HG02943 (cell line): ENCODE data around the gene PTX3.

Source experiments
- ATAC-seq: cut with Tn5 transposase; IDR thresholded peaks from one replicate; pipeline ENCODE4 v1.9.1; 2021; ENCODE audit warnings: mild to moderate bottlenecking, low read depth, moderate library complexity; ENCODE audit not compliant: unreplicated experiment

The PTX3 gene

DNA sequence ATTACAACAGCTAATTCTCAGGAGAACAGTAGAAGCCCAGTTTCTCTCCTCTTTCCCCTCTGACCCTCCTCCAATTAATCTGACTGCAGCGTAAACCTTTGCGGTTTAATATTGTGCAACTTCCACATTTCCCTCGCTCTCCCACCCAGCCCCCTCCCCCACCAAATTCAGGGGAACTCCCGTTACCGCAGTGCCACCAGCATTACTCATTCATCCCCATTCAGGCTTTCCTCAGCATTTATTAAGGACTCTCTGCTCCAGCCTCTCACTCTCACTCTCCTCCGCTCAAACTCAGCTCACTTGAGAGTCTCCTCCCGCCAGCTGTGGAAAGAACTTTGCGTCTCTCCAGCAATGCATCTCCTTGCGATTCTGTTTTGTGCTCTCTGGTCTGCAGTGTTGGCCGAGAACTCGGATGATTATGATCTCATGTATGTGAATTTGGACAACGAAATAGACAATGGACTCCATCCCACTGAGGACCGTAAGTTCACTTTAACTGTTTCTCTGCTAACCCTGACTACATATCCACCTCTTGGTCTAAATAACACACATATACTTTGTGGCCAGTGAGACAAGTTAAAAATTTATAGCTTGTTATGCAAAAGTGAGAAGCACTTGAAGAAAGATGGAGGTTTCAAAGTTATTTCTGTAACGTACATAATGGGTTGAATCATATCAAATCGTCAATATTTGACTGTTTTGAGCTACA lies at the start of gene PTX3:
PTX3 (plus strand) TSS at position 268 of the 709 bp plus-strand sequence; CDS start at position 352, 84 bp downstream.
- ATAC-seq = no peak

DNA sequence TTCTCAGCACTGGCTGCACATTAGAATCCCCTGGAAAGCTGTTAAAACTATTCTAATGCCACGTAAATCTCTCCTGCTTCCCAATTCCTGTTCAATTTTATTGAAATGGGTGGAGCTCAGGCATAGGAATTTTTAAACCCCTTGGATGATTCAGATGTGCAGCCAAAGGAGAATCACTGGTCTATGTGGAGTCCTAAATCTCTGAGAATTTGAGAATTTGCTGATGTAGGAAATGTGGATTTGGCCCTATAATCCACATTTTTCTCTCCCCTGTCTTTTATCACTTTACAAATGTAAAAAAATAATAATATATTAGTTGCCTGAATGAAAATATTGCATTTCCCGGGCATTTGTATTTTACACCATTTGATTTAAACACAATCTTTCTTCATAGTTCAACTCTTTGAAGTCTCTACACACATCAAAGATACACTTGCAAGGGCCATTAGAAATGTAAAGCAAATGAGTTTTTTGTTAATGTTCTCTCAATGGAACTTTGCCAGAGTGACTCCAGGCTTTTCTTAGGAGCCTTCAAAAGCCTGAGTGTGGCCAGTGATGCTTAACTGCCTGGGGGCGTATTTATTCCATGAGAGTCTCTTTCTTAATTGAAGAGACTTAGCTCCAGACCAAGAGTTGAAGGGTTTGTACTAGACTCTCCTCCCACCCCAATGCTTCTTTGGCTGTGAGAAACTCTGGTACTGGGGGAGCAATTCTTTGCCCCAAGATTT lies 48.8 kb upstream of the PTX3 start:
- ATAC-seq = no peak

DNA sequence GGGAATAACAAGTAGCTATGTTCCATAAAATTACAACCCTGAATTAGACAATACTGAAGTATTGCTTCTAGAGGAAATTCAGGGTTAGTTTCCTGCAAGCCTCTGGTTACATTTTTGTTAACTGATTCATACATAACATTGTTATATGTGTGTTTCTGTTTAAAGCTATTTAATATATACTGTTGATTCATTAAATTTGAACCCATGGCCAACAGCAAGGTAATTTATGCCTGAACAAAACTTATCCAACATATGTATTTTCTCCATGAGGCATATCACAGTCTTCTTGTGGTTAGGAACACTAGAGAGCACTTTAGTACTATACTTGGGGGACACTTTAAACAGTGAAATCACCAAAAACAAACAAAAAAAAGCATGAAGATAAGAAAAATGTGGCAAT lies 47.7 kb upstream of the PTX3 start:
- no peak for ATAC-seq

DNA sequence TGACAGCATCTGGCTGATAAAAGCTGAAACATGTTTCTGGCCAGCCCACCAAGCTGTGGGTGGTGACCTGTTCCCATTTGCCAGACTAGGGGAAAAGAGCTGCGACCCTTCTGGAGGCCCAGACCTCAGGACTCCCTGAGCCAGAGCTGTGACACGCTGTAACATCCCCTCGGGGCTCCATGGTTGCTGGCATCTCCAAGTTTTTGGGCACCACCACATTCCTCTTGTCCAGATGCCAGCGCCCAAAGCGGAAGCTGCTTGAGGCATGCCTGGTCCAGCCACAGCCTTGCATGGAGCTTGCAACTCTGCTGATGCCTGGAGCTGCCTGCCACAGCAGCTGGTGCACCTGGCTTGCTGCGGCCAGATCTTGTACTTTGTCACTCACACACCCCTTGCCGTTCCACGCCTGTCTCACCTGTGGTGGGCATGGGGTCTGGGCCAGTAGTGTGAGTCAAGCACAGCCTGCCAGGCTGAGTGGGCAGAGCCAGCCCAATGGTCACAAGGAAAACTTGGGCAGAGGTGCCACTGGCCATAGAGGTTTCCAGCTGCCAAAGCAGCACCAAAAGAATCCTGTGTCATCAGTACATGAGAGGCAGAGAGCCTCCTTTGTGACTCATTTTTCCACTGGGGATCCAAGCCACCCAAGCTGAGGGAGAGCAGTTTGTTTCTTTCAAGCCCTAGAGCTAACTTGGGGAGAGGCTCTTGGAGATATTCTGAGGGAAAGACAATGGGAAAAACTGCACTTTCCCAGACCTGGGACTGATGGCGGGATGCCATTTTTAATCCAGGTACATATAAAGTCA lies 45.7 kb upstream of the PTX3 start:
- no peak for ATAC-seq

DNA sequence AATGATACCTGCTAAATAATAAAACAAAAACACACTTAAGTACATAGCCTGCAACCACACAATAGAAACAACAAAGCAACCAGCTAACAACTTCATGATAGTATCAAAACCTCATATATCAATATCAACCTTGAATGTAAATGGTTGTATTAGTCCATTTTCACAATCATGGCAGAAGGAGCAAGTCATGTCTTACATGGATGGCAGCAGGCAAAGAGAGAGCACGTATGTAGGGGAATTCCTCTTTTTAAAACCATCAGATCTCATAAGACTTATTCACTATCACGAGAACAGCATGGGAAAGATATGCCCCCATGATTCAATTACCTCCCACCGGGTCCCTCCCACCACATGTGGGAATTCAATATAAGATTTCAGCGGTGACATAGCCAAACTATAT lies 44.5 kb upstream of the PTX3 start:
- ATAC-seq = no peak

DNA sequence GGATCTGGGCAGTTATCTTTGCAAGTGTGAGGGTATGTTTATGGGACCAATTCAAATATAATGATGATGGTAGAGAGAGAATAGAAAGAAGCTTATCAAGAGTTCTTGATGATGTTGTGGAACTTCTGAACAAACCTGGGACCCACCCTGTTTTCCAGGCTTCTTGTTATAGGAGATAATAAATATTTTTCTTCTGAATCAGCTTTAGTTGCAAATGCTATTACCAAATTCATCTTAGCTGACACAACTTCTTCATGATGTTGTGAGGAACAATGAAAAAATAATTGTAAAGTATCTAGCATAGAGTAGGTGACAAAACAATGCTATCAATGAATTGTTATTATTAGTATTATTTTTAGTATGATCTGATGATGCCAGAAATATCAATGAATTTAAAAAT lies 43.5 kb upstream of the PTX3 start:
- no peak for ATAC-seq

DNA sequence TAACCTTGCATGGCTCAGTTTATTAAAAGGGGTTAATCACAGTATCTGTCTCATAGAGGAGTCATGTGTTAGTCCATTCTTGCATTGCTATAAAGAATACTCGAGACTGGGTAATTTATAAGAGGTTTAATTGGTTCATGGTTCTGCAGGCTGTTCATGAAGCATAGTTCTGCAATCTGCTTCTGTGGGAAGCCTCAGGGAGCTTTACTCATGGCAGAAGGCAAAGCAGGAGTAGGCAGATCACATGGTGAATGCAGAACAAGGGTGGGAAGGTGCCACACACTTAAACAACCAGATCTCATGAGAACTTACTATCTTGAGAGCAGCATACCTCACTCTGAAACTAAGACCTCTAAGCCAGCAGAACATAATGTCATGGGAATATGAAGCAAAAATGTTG lies 42.2 kb upstream of the PTX3 start:
- ATAC-seq = no peak

DNA sequence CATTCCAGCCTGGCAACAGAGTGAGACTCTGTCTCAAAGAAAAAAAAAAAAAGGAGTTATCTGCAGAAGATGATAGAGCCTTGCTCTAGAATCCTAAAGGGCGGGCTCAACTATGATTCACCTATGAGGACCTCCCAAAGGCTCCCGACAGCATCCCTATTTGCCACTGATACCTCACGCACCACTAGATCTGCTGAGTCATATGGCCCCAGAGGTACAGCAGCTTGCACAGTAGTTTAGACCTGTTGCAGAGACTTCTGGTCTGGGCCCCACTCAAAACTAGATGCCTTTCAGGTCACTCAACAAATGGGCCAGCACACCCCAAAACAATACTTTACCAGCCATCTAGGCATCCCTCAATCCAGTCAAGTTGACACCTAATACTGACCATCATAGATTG lies 38.1 kb upstream of the PTX3 start:
- no peak for ATAC-seq

DNA sequence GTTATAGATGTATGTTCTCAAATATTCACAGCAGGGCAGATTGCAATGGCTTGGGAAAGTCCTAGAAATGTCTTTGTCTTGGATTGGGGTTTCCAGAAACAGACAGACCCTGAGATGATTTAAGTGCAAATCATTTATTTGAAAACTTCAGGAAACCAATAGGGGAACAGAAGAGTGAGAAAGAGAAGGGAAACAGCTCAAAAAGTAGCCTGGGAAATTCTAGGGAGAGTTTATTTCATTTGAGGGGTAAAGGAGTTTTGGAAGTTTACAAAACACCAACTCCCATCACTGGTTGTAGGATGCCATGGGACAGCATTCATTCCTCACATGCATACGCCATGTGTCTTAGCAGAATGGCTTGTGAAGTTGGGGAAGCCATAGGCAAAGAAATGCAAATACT lies 32.3 kb upstream of the PTX3 start:
- ATAC-seq = no peak

DNA sequence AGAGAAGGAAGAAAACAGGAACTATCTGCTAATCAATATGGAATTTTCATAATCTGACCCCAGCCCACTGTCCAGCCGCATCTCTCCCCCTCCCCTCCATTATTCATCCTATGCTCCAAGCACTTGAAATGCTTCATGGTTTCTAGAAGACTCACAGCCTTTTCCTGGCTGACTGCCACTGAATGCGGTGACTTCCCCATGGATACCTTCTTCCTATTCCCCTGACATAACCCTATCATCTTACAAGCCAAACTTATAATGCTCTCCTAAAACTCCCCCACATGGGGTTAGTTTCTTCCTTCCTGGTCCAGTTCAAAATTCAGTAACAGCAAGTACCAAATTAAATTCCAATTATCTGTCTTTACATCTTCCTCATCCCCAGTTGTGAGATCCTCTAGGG lies 31.2 kb upstream of the PTX3 start:
- no peak for ATAC-seq

DNA sequence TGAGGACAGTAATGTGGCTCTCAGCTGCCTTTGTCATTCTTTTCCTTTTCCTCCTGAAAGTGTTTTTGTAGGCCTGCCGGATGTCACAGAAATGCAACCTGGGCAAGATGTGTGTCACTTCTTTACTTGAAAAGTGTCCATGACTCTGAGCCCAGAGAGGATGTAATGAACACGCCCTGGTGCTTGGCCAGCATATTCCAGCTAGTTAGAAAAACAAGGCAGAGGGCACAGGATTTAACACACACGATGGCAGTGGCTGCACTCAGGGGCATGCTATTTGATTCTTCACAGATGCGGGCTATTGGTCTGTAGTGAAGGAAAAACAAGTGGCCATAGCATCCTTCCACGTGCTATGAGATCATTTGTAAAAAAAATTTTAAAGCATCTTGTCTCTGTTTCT lies 30.3 kb upstream of the PTX3 start:
- no peak for ATAC-seq

DNA sequence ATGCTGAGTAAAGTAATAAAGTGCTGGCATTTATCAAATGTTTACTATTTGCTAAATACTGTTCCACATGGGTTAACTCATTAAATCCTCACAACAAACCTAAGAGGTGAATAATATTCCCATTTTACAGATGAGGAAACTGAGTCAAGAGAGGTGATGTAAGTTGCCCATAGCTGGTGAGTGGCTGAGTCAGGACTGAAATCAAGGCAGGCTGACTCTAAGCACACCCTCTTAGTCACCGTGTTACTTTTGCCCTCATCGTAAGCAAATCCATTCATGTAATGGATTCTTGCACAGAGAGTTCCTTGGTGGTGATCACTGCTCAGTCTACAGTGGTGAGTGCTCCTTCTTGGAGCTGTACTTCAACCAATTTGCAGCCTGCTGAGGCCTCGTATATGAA lies 28.9 kb upstream of the PTX3 start:
- no peak for ATAC-seq

DNA sequence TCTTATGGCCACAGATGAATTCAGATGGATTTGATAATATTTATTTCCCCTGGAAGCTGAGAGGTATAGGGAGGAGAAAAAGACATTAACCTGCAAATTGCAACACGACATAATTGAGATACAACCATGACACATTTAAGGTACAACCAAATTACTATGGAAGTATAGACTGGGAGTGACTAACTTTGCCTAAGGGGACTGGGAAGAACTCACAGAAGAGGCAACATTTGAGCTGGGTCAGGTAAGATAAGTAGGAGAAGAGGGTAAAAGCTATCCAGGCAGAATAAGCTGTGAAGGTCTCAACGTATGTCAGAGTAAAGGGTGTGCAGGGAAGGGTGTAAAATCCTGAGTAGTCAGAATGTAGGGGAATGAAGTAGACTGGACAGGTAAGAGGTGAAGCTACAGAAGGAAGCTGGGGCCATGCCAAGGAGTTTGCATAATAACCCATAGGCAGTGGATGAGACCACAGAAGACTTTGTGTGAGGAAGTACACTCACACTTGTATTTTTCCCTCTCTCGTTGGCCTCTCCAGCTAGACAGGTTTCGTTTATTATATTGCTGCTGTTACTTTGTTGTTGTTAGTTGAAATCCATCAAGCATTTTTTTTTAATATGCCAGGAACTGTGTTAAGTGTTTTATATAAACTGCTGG lies 28.0 kb upstream of the PTX3 start:
- ATAC-seq = no peak

DNA sequence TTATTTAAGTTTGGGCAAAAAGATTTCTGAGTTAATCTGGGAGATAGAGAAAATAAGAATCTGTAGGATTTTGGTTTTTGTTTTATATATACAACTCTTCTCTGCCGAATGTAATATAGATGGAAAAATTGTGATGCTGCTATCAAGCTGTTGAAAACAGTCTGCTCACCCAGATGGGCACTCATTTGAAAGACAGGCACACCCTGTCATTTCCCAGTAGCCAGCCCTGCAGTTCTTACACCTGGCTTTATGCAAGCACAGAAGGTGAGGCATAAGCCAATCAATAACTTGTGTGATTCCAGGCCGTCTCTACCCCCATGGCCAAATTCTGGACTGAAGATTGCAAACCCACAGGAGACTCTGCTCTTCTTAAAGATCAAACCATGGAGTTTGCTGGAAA lies 27.1 kb upstream of the PTX3 start:
- ATAC-seq = no peak

DNA sequence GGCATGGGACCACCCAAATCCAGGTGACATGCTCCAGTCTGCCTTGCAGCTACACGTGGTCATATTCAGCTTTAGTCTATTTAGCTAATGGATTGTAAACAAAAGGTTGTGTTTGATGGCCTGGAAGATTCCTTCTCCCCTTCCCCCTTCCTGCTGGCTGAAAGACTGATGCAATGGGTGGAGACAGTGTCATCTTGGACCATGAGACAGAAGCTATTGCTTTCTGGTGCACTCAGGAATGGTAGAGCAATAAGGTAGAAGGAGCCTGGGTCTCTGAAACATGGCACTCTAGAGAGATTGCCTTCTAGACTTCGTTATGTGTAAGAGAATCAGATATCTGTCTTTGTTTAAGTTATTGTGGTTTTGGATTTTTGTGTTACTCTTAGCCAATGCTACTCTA lies 25.7 kb upstream of the PTX3 start:
- no peak for ATAC-seq

DNA sequence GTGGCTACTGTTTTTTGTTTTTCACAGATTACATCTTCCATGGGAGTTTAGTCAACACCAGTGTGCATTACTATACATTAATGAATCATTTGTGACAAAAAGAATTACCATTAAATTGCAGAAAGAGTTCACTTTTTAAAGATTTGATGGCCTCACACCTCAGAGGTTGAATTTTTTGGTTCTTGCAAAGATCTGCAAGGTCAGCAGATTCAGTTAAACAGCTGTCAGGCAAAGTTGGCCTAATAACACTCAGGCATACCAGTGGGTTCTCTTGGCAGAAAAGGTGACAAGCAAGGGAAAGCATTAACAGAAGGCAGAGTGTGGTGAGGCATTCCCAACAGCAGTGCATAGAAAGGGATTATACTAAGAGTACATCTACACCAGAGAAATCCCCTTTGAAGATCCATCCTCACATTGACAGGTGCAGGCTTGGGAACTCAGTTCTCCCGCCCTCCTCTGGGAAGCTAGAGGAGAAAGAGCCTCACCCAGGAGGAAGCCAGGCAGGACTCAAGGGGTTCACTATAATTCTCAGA lies 24.3 kb upstream of the PTX3 start:
- no peak for ATAC-seq

DNA sequence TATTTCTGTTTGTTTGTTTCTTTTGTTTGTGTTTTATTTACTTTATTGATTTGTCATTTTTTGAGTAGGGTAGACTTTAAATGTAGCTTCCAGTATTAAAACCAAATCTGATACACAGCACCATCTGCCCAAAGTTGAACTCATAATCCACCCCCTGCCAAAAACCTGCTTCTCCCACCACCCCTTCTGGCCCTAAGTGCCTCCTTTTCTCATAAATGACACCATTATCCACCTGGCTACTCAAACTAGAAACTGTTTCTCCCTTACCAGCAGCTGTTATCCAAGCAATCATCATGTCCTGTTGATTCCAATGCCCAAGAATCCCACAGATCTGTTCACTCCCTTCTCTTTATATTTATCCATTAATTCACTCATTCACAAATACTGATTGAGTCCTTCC lies 21.8 kb upstream of the PTX3 start:
- ATAC-seq = no peak

DNA sequence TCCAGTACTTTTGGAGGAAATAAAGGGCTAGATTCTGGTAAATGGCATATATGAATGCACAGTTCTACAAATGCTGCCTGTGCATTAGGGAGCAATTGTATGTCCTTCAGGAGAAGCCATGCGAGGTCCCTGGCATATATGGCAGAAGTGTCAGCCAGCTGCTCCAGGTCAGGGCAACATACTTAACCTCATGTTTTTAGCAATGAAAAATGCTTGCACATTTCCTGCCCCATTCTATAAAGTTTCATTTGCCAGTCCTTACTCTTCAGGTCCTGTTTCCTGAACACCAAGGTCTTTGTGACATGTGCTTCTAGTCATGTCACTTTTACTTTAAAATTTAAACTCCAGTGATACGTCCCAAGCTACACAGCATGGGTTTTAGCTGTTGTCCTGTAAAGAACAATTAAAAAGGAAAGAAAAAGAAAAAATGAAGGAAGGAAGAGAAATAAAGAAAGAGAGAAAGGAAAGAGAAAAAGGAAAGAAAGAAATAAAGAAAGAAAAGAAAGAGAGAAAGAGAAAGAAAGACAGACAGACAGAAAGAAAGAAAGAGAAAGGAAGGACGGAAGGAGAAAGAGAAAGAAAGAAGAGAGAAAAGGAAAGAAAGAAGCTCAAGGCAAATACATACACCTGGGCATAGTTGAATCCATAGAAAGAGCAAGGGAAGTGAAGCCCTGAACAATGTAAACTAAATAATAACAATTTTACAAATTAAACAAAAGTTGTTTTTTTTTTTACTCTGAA lies 20.1 kb upstream of the PTX3 start:
- ATAC-seq = no peak

DNA sequence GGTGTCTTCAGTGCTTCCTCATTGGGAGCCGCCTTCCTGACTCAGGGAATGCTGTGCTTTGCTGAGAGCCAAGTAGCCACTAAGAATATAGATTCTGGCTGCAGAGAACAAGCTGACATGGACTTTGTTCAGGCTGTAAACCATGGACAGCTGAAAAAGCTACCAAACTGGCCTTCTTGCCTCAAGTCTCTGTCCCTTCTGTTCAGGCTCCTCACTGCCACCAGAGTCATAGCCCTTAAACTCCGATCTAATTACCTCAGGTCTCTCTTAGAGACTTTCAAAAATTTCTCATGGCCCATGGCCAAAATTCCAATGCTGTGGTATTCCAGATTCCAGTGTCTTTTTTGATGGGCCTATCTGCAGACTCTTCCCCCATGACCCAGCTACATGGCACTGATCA lies 19.4 kb upstream of the PTX3 start:
- no peak for ATAC-seq

DNA sequence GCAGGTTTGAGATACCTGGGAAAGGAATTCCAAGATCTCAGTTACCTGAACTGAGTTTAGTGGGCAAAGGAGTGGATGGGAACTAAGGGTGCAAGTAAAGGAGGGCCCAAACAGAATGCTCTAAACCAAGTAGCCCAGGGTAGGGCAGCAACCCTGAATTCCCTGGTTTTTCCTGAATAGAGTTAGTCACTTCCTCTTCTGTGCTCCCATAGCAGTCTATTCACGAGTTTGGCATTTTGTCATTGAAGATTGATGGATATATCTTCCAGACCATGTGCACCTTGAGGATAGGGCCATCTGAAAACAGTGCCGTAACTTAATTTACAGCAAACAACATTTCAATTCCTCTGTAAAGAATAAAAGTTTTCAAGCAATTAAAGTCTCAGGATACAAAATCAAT lies 18.5 kb upstream of the PTX3 start:
- no peak for ATAC-seq
